ENCODE measurements around the gene FAM20C. TPM values are rescaled to one million over a fixed set of nuclear protein-coding genes. Genes with fewer than 3 reads are reported as not detected.

The FAM20C gene
- total and polyA plus RNA-seq, 10 of the 15 experiments (the other 5 are each of a cell fraction or from before 2014, with no cell fraction given): 0.44 TPM; not detected in 9

- FAIRE-seq (no peak), DNase-seq (ENCODE audit: low read depth, low spot score) (no peak), ATAC-seq (no peak)
- Histone ChIP-seq H3K4me2 (ENCODE audit: control insufficient read depth, insufficient read depth) (no peak overlapping the region), H3K9ac (ENCODE audit: control insufficient read depth, insufficient read depth, low read length) (no peak overlapping the region), H3K4me3 (no peak overlapping the region), H3K36me3 (ENCODE audit: control insufficient read depth in 2 of 2, insufficient read depth in 2 of 2, low read length in 1 of 2) (no peaks in the 10 kb centered on the region), H2AFZ (ENCODE audit: control insufficient read depth, low read depth, low read length) (no peak overlapping the region), H3K27me3 (replicated peaks in 1 of 2; ENCODE audit: control insufficient read depth in 2 of 2, insufficient read depth in 2 of 2, low read length in 1 of 2) (no peaks in the 10 kb centered on the region), H3K4me1 (ENCODE audit: control insufficient read depth, insufficient read depth, low read length) (no peaks in the 10 kb centered on the region), H3K27ac (ENCODE audit: control insufficient read depth, insufficient read depth) (no peak overlapping the region), H3K79me2 (ENCODE audit: control insufficient read depth, insufficient read depth, low read length) (no peaks in the 10 kb centered on the region), H4K20me1 (ENCODE audit: control insufficient read depth, insufficient read depth) (no peaks in the 10 kb centered on the region), H3K9me3 (replicated peaks; ENCODE audit: control insufficient read depth, insufficient read depth, low read length) (no peaks in the 10 kb centered on the region; the same call in 2 of the 3 replicates)
- in situ Hi-C loops (cut with MboI) (no loop called here), intact Hi-C loops (cut with micrococcal nuclease; ENCODE audit: unreplicated experiment) (no loop called here)
- no peak for TF ChIP-seq POU2F2 (IDR thresholded peaks at IDR 0.05; ENCODE audit: borderline replicate concordance, low read depth, low read length)
- no peak for TF ChIP-seq NRF1 (conservative IDR thresholded peaks at IDR 0.05; ENCODE audit: low read depth, low read length)
- TF ChIP-seq HDAC2 (IDR thresholded peaks at IDR 0.05): no peak
- no peak for TF ChIP-seq HCFC1 (IDR thresholded peaks at IDR 0.05; ENCODE audit: low read length)
- TF ChIP-seq CREB1 (IDR thresholded peaks at IDR 0.05; ENCODE audit: low read depth): no peak
- TF ChIP-seq CEBPB (IDR thresholded peaks at IDR 0.05; ENCODE audit: borderline replicate concordance in 1 of 2, low read depth in 2 of 2, low read length in 2 of 2): no peak
- 42% methylated on average over 20 of the region's 24 CpGs for WGBS (ENCODE audit: insufficient coverage, insufficient replicate concordance, low lambda C conversion rate, missing lambda C conversion rate)
- no TSS peak for BruUV-seq (replicated peaks)
- RAD21 ChIA-PET (ENCODE audit: unreplicated experiment): no interaction called here
- SMC1A ChIA-PET (ENCODE audit: uncharacterized antibody, unreplicated experiment): no interaction called here
- CTCF ChIA-PET: no interaction called here
- POLR2A ChIA-PET: no interaction called here
Observed at GRCh38 chr7:216360-217300, 24.3 kb downstream of the FAM20C start.

- intact Hi-C loops (cut with micrococcal nuclease; ENCODE audit: unreplicated experiment) (no loop called here), in situ Hi-C loops (cut with MboI) (no loop called here)
- no peak for TF ChIP-seq CBX3 (IDR thresholded peaks at IDR 0.05; ENCODE audit: borderline replicate concordance, low read depth)
- TF ChIP-seq TCF7 (IDR thresholded peaks at IDR 0.05; ENCODE audit: borderline replicate concordance): no peak
- POLR2A ChIA-PET: no interaction called here
- no peak overlapping the region for H3K4me3 ChIP-seq
- ATAC-seq: no peak
- H3K9me3 ChIP-seq (replicated peaks; ENCODE audit: control insufficient read depth, insufficient read depth, low read length): no peaks in the 10 kb centered on the region; the same call in 2 of the 3 replicates
- H3K27ac ChIP-seq (ENCODE audit: control insufficient read depth, insufficient read depth): no peak overlapping the region
- no peaks in the 10 kb centered on the region for H3K79me2 ChIP-seq (ENCODE audit: control insufficient read depth, insufficient read depth, low read length)
- H3K36me3 ChIP-seq (ENCODE audit: control insufficient read depth in 2 of 2, insufficient read depth in 2 of 2, low read length in 1 of 2): no peaks in the 10 kb centered on the region
- WGBS (ENCODE audit: insufficient coverage, insufficient replicate concordance, low lambda C conversion rate, missing lambda C conversion rate): 63% methylated on average over 21 of the region's 21 CpGs
- no peak overlapping the region for H2AFZ ChIP-seq (ENCODE audit: control insufficient read depth, low read depth, low read length)
- BruUV-seq (replicated peaks): no TSS peak
- RAD21 ChIA-PET (ENCODE audit: unreplicated experiment): no interaction called here
- no peak for DNase-seq (ENCODE audit: low read depth, low spot score)
- CTCF ChIA-PET: no interaction called here
- H3K27me3 ChIP-seq (replicated peaks in 1 of 2; ENCODE audit: control insufficient read depth in 2 of 2, insufficient read depth in 2 of 2, low read length in 1 of 2): no peaks in the 10 kb centered on the region
- no peak overlapping the region for H3K9ac ChIP-seq (ENCODE audit: control insufficient read depth, insufficient read depth, low read length)
- FAIRE-seq: no peak
- H3K4me1 ChIP-seq (ENCODE audit: control insufficient read depth, insufficient read depth, low read length): no peaks in the 10 kb centered on the region
- no peaks in the 10 kb centered on the region for H4K20me1 ChIP-seq (ENCODE audit: control insufficient read depth, insufficient read depth)
- no peak overlapping the region for H3K4me2 ChIP-seq (ENCODE audit: control insufficient read depth, insufficient read depth)
- SMC1A ChIA-PET (ENCODE audit: uncharacterized antibody, unreplicated experiment): no interaction called here
Observed at GRCh38 chr7:217781-218180, 25.4 kb downstream of the FAM20C start.
